Panc1 (cell line): Measurements from ENCODE around the gene REC114. TPM values are rescaled to one million over a fixed set of nuclear protein-coding genes. Genes with fewer than 3 reads are reported as not detected.

Source experiments
- ATAC-seq: fragments of 200-7000 bp; cut with Tn5 transposase; 2 replicates; pipeline ENCODE4 v1.9.1; 2020; ENCODE audit warnings: mild to moderate bottlenecking, moderate library complexity
- Bru-seq: library from RNA; stranded (reverse); fragments of 400-500 nt; gene quantifications from one replicate; lab custom pipeline; 2021; lab: Mats Ljungman, UMichigan
- BruChase-seq, 2 experiments: library from RNA; stranded (reverse); fragments of 400-500 nt; gene quantifications; one replicate each; lab custom pipeline; 2021; lab: Mats Ljungman, UMichigan
- BruUV-seq: library from RNA; stranded (reverse); fragments of 400-500 nt; replicated peaks from 2 replicates; lab custom pipeline; 2021; lab: Mats Ljungman, UMichigan
- CTCF ChIA-PET: fragments of 300-600 bp; sonication (Branson Sonifier 250); formaldehyde crosslinking; loops from one replicate; lab custom pipeline; 2022; ENCODE audit warnings: antibody characterized with exemption; lab: Charles Lee
- POLR2A ChIA-PET: fragments of 300-600 bp; sonication (Branson Sonifier 250); formaldehyde crosslinking; loops from one replicate; lab custom pipeline; 2022; ENCODE audit warnings: antibody characterized with exemption; lab: Charles Lee
- DNase-seq: peaks from one replicate; pipeline ENCODE4 v3.0.0-alpha.2; 2010; ENCODE audit warnings: low read depth, low spot score
- H3K27ac ChIP-seq: 2 replicates; pipeline ENCODE4 v1.5.1; 2011; ENCODE audit warnings: mild to moderate bottlenecking, low read length, inconsistent platforms
- H3K27me3 ChIP-seq: fragments of 200-500 bp; sonication (Bioruptor generic); 2 replicates; pipeline ENCODE4 v1.6.0; 2014; ENCODE audit warnings: low read length, inconsistent platforms; ENCODE audit not compliant: control insufficient read depth, insufficient read depth
- H3K36me3 ChIP-seq: fragments of 200-500 bp; sonication (Bioruptor generic); 2 replicates; pipeline ENCODE4 v1.5.1; 2014; ENCODE audit warnings: inconsistent platforms, mild to moderate bottlenecking, low read length, moderate library complexity; ENCODE audit not compliant: control insufficient read depth, insufficient read depth
- H3K4me1 ChIP-seq: 2 replicates; pipeline ENCODE4 v1.5.1; 2011; ENCODE audit warnings: inconsistent platforms, mild to moderate bottlenecking, low read length, moderate library complexity; ENCODE audit not compliant: control insufficient read depth, insufficient read depth
- H3K4me3 ChIP-seq, 2 experiments: 2 replicates each; pipeline ENCODE4 v1.5.1; 2011 to 2012; ENCODE audit warnings: low read depth in 2 of 2, low read length in 2 of 2, mild to moderate bottlenecking in 2 of 2, inconsistent platforms in 1 of 2, moderate library complexity in 1 of 2
- H3K9me3 ChIP-seq: fragments of 200-500 bp; sonication (Bioruptor generic); 2 replicates; pipeline ENCODE4 v1.5.1; 2014; ENCODE audit warnings: low read depth, mild to moderate bottlenecking, inconsistent platforms, low read length, moderate library complexity; ENCODE audit not compliant: control insufficient read depth, insufficient read depth
- POLR2AphosphoS5 ChIP-seq: IDR thresholded peaks from 2 replicates; pipeline ENCODE4 v1.6.1; 2012; ENCODE audit warnings: mild to moderate bottlenecking, low read depth, low read length, moderate library complexity
- SIN3A ChIP-seq: IDR thresholded peaks from 2 replicates; pipeline ENCODE4 v1.6.1; 2012; ENCODE audit warnings: low read depth, mild to moderate bottlenecking, low read length, moderate library complexity, borderline replicate concordance; ENCODE audit not compliant: insufficient read depth
- TCF7L2 ChIP-seq: IDR thresholded peaks from 2 replicates; pipeline ENCODE4 v1.6.1; 2011; ENCODE audit warnings: mild to moderate bottlenecking, low read depth, low read length, inconsistent platforms
- in situ Hi-C: cut with HindIII; loops from 2 replicates; pipeline ENCODE4 v1.10.0; 2016; ENCODE audit warnings: low sequenced_read_pairs, low pct_unique_long_range_greater_than_20kb
- intact Hi-C: fragments of 100-400 bp; cut with micrococcal nuclease; formaldehyde crosslinking; loops from one replicate; pipeline ENCODE4 v1.10.0; 2022; ENCODE audit not compliant: unreplicated experiment
- long read RNA-seq: library from polyadenylated mRNA; unstranded; transcript quantifications from one replicate; pipeline ENCODE4 v2.0.0, GENCODE V29; 2021; ENCODE audit not compliant: unreplicated experiment
- polyA plus RNA-seq: library from polyadenylated mRNA; unstranded; fragments of >200 nt; gene quantifications from one replicate; pipeline ENCODE4 v1.2.1, GENCODE V29; 2012; ENCODE audit warnings: missing spikeins; ENCODE audit not compliant: insufficient read length
- total RNA-seq: library from RNA; stranded (reverse); gene quantifications from one replicate; pipeline ENCODE4 v1.2.1, GENCODE V29; 2021; ENCODE audit not compliant: unreplicated experiment
- TF ChIP-seq, protein P1 (sequence below), 2 experiments: IDR thresholded peaks; 2 replicates each; pipeline ENCODE4 v1.6.1; 2011 to 2012; ENCODE audit warnings: low read depth in 2 of 2, control low read depth in 1 of 2, low read length in 1 of 2, mild to moderate bottlenecking in 1 of 2, moderate library complexity in 1 of 2; ENCODE audit not compliant: insufficient read depth in 1 of 2
- TF ChIP-seq, protein P2 (sequence below): fragments of 450-650 bp; IDR thresholded peaks from 2 replicates; pipeline ENCODE4 v1.5.1; 2017; ENCODE audit warnings: mild to moderate bottlenecking

Gene REC114, protein sequence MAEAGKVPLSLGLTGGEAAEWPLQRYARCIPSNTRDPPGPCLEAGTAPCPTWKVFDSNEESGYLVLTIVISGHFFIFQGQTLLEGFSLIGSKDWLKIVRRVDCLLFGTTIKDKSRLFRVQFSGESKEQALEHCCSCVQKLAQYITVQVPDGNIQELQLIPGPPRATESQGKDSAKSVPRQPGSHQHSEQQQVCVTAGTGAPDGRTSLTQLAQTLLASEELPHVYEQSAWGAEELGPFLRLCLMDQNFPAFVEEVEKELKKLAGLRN
- total RNA-seq = not detected
- polyA plus RNA-seq = not detected
- Bru-seq, nascent RNA = percentile 0 among the genes with signal in this experiment
- percentile 2 among the genes with signal in this experiment for BruChase-seq, experiment 1, labeled RNA remaining after a 2-hour chase
- BruChase-seq, experiment 2, labeled RNA remaining after a 6-hour chase = percentile 2 among the genes with signal in this experiment
- long read RNA-seq, partial matches to known transcripts = 0 of 2 reads
- long read RNA-seq, other reads (novel, unspliced or antisense) = 2 of 2 reads

DNA sequence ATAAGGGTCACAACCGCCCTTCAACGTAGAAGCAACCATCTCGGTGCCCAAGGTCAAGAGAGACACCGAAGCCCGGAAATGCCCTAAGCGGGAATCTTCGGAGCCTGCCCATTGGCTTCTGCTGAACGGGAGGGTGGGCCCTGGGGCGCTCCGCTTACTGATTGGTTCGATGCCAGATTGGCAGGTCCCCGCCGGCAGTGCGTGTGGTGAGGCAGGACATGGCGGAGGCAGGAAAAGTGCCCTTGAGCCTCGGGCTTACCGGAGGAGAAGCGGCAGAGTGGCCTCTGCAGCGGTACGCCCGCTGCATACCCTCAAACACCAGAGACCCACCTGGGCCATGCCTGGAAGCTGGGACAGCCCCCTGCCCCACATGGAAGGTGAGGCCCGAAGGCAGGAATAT is at the start of gene REC114:
Gene REC114 (plus strand): TSS at position 197 of the 400 bp plus-strand sequence. CDS start 22 bp downstream, at position 219.
- H3K27me3 ChIP-seq = peaks cover 18% of the 10 kb centered on the region
- no TSS peak for BruUV-seq
- in situ Hi-C loops = no loop called here
- H3K4me3 ChIP-seq = no peak within 1 kb of the TSS
- intact Hi-C loops = no loop called here
- TF ChIP-seq, protein P1, sequence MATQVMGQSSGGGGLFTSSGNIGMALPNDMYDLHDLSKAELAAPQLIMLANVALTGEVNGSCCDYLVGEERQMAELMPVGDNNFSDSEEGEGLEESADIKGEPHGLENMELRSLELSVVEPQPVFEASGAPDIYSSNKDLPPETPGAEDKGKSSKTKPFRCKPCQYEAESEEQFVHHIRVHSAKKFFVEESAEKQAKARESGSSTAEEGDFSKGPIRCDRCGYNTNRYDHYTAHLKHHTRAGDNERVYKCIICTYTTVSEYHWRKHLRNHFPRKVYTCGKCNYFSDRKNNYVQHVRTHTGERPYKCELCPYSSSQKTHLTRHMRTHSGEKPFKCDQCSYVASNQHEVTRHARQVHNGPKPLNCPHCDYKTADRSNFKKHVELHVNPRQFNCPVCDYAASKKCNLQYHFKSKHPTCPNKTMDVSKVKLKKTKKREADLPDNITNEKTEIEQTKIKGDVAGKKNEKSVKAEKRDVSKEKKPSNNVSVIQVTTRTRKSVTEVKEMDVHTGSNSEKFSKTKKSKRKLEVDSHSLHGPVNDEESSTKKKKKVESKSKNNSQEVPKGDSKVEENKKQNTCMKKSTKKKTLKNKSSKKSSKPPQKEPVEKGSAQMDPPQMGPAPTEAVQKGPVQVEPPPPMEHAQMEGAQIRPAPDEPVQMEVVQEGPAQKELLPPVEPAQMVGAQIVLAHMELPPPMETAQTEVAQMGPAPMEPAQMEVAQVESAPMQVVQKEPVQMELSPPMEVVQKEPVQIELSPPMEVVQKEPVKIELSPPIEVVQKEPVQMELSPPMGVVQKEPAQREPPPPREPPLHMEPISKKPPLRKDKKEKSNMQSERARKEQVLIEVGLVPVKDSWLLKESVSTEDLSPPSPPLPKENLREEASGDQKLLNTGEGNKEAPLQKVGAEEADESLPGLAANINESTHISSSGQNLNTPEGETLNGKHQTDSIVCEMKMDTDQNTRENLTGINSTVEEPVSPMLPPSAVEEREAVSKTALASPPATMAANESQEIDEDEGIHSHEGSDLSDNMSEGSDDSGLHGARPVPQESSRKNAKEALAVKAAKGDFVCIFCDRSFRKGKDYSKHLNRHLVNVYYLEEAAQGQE (IDR thresholded peaks at IDR 0.05; ENCODE audit: insufficient read depth in 1 of 2, low read depth in 2 of 2, low read length in 1 of 2) = no peak
- TF ChIP-seq SIN3A = no peak
- TF ChIP-seq, protein P2, sequence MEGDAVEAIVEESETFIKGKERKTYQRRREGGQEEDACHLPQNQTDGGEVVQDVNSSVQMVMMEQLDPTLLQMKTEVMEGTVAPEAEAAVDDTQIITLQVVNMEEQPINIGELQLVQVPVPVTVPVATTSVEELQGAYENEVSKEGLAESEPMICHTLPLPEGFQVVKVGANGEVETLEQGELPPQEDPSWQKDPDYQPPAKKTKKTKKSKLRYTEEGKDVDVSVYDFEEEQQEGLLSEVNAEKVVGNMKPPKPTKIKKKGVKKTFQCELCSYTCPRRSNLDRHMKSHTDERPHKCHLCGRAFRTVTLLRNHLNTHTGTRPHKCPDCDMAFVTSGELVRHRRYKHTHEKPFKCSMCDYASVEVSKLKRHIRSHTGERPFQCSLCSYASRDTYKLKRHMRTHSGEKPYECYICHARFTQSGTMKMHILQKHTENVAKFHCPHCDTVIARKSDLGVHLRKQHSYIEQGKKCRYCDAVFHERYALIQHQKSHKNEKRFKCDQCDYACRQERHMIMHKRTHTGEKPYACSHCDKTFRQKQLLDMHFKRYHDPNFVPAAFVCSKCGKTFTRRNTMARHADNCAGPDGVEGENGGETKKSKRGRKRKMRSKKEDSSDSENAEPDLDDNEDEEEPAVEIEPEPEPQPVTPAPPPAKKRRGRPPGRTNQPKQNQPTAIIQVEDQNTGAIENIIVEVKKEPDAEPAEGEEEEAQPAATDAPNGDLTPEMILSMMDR = no peak
- no peak for TF ChIP-seq POLR2AphosphoS5
- no peak for TF ChIP-seq TCF7L2
- H3K4me1 ChIP-seq = no peaks in the 10 kb centered on the region
- H3K36me3 ChIP-seq = no peaks in the 10 kb centered on the region
- no peaks in the 10 kb centered on the region for H3K9me3 ChIP-seq
- no peak for ATAC-seq
- no peak for DNase-seq
- no peak within 1 kb of the TSS for H3K27ac ChIP-seq
- POLR2A ChIA-PET = no interaction called here
- CTCF ChIA-PET = no interaction called here

DNA sequence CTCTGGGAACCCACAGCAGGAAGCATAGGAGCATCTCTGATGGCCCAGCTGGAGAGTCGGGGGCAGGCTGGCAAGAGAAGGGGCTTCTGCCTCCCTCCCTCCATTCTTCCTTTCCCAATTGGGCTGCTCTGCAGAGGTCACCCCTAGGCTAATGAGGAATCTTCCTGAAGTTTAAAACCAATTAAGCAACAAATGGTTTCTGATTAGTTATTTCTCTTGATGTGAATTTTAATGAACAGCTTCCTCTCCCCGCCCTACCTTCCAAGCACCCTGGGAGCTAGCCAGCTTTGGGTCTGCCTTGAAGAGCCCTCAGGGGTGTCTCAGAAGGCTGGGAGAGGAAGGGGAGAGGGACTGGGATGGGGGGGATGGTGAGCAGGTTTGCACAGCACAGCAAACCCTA is 49.6 kb upstream of the REC114 start:
- Histone ChIP-seq H3K9me3 (no peaks in the 10 kb centered on the region), H3K4me1 (peaks cover under 1% of the 10 kb centered on the region; the same call in 1 of the 2 replicates), H3K27ac (no peak overlapping the region), H3K27me3 (no peaks in the 10 kb centered on the region; the same call in 1 of the 2 replicates), H3K36me3 (no peaks in the 10 kb centered on the region), H3K4me3 (no peak overlapping the region)
- POLR2A ChIA-PET = no interaction called here
- no peak for ATAC-seq
- intact Hi-C loops = no loop called here
- no TSS peak for BruUV-seq
- CTCF ChIA-PET = no interaction called here
- TF ChIP-seq POLR2AphosphoS5 (no peak), SIN3A (no peak), TCF7L2 (no peak)
- TF ChIP-seq, protein P1 (IDR thresholded peaks at IDR 0.05; ENCODE audit: insufficient read depth in 1 of 2, low read depth in 2 of 2, low read length in 1 of 2) = no peak
- TF ChIP-seq, protein P2 = no peak
- DNase-seq = no peak
- in situ Hi-C loops = no loop called here
